H4 (cell line): ENCODE data around the gene APH1A. TPM values are rescaled to one million over a fixed set of nuclear protein-coding genes. Genes with fewer than 3 reads are reported as not detected.
"Not testable (repeated sequence)": the region's sequence is repeated elsewhere in the genome, so short reads cannot be mapped to it uniquely, and the experiment has no call there.

ENCODE experiments used
- DNase-seq: peaks from one replicate; pipeline ENCODE4 v3.0.0-alpha.2; 2015; ENCODE audit warnings: low spot score
- total RNA-seq: library from RNA; depleted of rRNA; stranded (reverse); fragments of >200 nt; shearing (Covaris generic); gene quantifications from 2 replicates; pipeline ENCODE4 v1.2.3, GENCODE V29; 2014; rRNA removed

APH1A gene
- total RNA-seq, 1 experiment from 2014 or later = 129 TPM

DNA sequence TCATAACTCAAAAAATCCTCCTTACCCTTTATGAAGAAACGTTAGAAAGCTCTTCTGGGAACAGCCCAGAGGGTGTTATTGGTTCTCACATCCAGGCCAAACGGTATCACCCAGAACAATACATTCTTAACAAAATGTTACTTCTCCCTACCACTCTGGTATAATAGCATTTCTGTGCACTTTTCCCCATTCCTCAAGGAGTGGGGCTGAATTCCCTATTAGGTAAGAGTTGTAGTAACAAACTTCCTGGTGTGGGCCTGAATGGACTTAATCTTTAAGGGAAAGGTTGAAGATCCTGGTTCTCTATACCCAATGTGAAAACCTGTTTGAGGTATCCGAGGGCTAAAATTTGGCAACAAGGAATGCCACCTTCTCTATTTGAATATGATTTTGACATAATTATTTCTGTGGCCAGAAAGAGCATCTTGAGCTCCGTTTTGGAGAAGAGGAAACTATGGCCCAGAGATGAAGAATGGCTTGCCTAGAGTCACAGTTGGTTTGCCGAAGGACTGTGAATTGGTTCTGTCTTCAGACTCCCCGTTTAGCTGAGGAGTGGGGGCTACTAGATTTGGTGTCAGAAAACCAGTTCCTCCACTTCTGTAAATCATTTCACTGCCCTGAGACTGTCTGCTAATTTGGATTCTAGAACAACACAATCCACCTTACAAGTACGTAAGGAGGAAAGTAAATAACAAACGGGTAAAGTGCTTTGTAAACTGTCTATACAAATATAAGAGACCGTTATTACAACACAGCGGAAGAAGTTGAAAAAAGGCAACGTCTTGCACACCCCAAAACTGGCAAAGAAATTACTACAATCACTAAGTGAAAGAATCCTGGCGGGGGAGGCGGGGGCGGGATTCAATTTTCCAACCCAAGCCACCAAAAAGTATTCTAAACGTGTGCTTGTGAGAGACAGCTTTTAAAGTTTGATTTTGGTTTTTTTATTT is 35.2 kb downstream of the APH1A start:
- DNase-seq = no peak

DNA sequence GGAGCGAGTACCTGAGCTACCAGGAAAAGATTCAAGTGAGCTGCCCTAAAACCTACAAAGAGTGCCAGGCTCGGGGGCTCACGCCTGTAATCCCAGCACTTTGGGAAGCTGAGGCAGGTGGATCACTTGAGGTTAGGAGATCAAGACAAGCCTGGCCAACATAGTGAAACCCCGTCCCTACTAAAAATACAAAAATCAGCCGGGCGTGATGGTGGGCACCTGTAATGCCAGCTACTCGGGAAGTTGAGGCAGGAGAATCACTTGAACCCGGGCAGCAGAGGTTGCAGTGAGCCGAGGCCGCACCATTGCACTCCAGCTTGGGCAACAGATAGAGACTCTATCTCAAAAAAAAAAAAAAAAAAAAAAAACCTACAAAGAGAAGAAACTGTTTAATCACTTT is 35.9 kb downstream of the APH1A start:
- not testable (repeated sequence) for DNase-seq

DNA sequence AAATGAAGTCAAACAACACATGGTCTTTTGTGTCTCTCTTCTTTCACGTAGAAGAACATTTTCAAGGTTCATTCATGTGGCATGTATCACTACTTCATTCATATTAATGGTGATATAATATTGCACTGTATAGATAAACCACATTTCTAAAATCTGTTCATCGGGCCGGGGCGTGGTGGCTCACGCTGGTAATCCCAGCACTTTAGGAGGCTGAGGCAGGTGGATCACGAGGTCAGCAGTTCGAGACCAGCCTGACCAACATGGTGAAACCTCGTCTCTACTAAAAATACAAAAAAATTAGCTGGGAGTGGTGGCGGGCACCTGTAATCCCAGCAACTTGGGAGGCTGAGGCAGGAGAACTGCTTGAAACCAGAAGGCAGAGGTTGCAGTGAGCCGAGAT is 40.6 kb downstream of the APH1A start:
- DNase-seq = not testable (repeated sequence)

DNA sequence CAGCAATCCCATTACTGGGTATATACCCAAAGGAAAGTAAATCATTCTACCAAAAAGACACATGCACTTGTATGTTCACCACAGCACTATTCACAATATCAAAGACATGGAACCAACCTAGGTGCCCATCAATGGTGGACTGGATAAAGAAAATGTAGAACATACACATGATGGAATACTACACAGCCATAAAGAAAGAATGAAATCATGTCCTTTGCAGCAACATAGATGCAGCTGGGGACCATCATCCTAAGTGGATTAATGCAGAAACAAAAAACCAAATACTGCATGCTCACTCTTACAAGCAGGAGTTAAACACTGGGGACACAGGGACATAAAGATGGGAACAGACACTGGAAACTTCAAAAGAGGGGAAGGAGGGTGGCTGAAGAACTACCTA is 41.6 kb downstream of the APH1A start:
- no peak for DNase-seq

DNA sequence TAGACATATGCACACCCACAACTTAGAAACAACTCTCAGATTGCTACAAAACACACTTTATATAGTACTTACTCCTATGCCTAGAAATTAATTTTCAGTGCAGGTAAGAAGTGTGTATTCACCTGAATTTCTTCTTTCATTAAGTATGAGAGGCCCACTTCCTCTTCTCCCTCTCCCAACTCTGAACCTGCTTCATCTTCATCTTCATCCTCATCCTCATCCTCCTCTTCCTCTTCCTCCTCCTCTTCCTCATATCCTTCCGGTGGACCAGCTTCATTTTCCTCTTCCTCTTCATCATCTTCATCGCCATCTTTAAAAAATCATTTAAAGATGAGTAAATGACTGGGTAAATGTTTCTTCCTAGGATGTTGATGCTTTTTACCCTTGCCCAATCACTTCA is 42.3 kb downstream of the APH1A start:
- DNase-seq = no peak

DNA sequence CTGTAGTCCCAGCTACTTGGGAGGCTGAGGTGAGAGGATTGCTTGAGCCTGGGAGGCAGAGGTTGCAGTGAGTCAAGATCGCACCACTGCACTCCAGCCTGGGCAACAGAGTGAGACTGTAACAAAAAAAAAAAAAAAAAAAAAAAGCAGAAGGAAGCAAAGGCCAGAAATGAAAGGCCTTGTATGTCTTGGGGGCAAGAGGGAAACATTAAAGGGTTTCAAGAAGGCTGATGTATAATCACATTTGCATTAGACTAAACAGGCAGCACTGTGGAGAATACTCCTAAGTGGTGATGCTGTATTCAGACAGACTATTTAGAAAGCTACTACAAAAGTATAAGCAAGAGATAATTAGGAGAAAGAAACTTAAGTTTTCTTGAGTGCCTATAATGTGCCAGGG is 43.3 kb downstream of the APH1A start:
- DNase-seq = no peak

DNA sequence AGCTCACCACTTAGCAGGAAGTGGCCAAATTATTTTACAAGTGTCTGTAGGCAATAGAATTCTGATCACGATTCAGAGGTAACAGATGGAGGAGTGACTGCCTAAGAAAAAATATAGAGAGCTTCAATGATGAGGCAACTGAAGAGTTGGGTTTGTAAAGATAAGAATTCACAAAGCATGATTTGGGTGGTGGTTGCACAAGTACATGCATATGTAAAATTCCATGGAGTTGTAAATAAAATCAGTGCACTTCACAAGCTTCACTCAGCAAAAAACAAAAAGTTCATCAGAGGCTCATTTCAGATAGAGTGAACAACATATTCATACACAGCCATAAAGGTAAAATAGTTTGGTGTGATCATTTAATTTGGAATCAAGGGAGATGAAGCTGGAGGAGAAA is 43.8 kb downstream of the APH1A start:
- no peak for DNase-seq

DNA sequence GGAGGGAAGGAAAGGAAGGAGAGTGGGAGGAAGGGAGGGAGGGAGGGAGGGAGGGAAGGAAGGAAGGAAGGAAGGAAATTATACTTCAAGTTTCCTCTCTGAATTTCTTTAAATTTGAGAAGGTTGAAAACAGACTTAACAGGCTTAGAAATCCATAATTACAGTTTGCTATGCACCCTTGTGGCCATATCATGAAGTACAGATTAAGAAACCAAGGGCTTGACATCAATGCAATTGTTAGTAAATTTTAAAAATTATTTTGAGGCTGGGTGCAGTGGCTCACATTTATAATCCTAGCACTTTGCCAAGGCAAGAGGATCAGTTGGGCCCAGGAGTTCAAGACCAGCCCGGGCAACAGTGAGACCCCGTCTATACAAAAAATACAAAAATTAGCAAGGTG is 47.3 kb downstream of the APH1A start:
- no peak for DNase-seq

DNA sequence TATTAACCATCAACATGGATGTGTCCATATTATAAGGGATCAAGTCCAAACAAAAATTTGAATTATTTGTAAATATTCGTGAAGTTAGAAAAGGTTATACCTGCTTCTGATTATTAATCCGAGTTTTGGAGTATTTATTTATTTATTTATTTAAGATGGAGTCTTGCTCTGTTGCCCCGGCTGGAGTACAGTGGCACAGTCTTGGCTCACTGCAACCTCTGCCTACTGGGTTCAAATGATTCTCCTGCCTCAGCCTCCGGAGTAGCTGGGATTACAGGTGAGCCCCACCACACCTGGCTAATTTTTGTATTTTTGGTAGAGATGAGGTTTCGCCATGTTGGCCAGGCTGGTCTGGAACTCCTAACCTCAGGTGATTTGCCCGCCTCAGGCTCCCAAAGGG is 53.0 kb downstream of the APH1A start:
- DNase-seq = not testable (repeated sequence)

Other genes starting within 250 kb of the APH1A start
- 30.0 and 35.1 TPM in 2 replicates for gene VPS45, start 201.2 kb downstream of the APH1A start, total RNA-seq
- gene PLEKHO1, start 119.1 kb downstream of the APH1A start, total RNA-seq = 24.9 and 25.9 TPM in 2 replicates
- 29.4 and 52.6 TPM in 2 replicates for gene ANP32E, start 32.9 kb downstream of the APH1A start, total RNA-seq
- gene CA14, start 11.2 kb downstream of the APH1A start, total RNA-seq = not detected in 2 replicates
- gene C1orf54, start 3.8 kb upstream of the APH1A start, total RNA-seq = 4.4 and 6.7 TPM in 2 replicates
- gene CIART, start 13.5 kb upstream of the APH1A start, total RNA-seq = 8.6 and 15.6 TPM in 2 replicates
- 28.2 and 36.6 TPM in 2 replicates for gene MRPS21, start 24.8 kb upstream of the APH1A start, total RNA-seq
- 29.2 and 32.3 TPM in 2 replicates for gene PRPF3, start 52.5 kb upstream of the APH1A start, total RNA-seq
- 9.3 and 10.2 TPM in 2 replicates for gene RPRD2, start 95.1 kb upstream of the APH1A start, total RNA-seq
- 8.4 and 12.8 TPM in 2 replicates for gene TARS2, start 218.4 kb upstream of the APH1A start, total RNA-seq
- gene ECM1, start 239.1 kb upstream of the APH1A start, total RNA-seq = 27.5 and 28.6 TPM in 2 replicates
- not detected in 2 replicates for gene FALEC, start 246.7 kb upstream of the APH1A start, total RNA-seq